GOT3 (cell line): ENCODE measurements around the gene SARDH.

Experiments
- DNase-seq: peaks from one replicate; lab custom pipeline; 2025; ENCODE audit warnings: mixed read lengths; lab: John Stamatoyannopoulos, UW

SARDH gene

GRCh38 chr9:133733421-133733795 lies 4.7 kb downstream of the SARDH start:
- no peak for DNase-seq

DNA sequence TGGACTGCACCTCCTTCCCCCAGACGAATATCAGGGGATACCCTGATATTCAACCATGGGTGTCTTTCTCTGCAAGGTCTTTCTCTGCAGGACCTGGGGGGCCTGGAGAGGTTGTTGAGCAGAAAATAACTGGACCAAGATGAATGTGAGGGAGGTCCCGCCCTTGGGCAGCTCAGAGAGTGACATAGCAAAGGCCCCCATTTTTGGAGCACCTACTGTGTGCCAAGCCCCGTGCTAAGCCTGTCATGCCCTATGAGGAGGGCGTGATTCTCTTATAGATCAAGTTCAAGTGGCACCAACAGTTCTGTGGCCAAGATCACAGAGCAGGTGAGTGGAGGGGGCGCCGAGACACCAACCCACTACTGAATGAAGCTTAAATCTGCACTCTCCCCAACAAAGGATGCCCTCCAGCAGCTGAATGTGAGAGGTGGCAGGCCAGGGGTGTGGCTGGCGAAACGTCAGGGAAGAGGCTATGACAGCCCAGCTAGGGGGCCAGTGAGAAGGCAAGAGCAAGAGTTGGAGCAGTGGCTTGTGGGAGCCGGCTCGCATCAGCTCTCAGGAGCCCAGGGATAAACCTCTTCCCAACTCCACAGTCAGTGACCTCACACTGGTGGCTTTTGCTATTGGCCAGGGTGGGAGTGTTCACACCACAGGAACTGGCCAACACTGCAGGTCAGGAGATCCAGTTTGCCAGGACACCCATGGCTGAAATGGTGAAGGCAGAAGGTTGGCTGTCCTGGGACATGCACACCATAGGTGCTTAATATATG lies 5.3 kb downstream of the SARDH start:
- DNase-seq, result no peak

GRCh38 chr9:133731876-133732638 lies 6.1 kb downstream of the SARDH start:
- DNase-seq, result no peak

- DNase-seq, result no peak
These were observed 7.0 kb downstream of the SARDH start for GRCh38 chr9:133730994-133731715.

DNA sequence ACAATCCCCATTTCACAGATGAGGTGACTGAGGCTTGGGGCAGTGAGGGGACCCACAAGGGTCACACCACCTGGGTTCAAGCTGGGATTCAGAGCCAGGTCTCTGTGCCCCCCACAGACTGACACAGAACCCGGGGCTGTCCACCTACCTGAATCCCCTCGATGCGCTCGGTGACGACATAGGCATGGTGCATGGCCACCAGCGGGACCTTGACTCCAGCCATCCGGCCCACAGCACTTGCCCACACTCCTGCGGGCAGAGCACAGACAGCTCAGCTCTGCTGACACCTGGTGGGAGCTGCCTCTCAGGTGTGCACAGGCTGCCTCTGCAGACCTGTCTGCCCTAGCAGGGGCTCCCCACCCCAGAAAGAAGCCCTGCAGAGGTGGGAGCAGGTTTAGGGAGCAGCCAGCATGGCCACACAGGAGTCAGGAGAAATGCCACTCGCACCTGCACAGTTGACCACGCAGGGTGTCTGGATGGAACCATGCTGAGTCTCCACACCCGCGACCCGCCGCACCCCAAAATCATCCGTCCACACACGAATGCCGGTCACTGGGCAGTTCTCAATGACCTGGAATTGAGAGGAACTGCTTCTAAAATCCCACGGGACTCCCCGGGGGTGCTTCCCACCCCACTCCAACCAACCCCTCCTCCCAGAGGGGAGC lies 8.4 kb downstream of the SARDH start:
- DNase-seq, result no peak

DNA sequence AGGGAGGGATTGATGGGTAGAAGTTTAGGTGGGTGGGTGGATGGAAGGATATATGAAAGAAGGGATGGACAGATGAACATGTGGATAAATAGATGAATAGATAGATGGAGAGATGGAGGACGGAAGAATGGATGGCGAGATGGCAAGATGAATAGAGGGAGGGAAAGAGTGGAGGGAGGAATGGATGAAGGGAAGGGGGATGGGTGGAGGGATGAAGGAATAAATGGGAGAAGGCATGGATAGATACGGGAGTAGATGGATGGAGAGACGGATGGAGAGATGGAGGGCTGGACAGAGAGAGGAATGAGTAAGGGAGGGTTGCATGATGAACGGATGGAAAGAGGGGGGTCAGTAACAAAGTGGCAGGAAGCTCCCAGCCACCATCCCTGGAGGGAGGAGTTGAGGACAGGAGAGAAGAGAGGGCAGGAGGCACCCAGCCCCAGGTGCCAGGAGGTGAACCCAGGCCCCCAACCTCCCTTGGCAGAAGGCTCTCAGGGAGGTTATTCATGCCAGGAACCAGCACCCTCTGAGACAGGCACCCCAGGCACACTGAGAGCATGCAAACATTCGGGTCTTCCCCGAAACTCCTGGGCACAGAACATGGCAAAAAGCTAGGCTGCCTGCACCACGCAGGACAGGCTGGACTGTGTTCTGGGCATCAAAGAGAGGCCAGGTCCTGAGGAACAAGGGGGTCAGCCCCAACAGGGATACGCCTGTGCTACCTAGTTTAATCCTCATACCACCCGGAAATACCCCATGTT lies 9.1 kb downstream of the SARDH start:
- no peak for DNase-seq

GRCh38 chr9:133727876-133728441 lies 10.2 kb downstream of the SARDH start:
- DNase-seq, result no peak

DNA sequence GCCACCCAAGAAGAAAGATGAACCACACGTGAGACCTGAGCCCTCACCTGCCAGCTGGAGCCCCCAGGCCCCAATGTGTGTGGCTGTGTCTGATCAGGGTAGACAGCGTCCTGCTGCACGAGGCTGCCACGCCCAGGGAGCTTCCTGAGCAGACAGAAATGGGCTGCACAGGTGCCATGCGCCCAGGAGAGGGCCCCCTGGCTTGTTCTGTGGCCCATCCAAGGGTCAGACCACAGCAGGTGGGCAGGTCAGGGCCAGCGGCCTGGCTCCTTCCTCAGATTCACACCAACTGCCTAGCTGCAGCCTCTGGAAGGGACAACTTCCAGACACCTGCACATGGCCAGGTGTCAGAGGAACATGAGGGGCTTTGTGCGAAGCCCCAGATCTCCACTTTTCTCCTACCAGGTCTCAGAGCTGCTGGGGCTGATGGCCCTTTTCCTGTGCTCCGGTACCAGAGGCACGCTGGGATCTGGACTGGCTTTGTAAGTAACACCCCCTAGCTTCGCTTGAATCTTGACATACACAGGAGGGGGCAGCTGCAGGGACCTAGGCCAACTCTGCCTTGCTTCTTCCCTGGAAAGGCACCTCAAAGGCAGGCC lies 10.8 kb downstream of the SARDH start:
- no peak for DNase-seq

GRCh38 chr9:133726401-133727276 lies 11.5 kb downstream of the SARDH start:
- no peak for DNase-seq

DNA sequence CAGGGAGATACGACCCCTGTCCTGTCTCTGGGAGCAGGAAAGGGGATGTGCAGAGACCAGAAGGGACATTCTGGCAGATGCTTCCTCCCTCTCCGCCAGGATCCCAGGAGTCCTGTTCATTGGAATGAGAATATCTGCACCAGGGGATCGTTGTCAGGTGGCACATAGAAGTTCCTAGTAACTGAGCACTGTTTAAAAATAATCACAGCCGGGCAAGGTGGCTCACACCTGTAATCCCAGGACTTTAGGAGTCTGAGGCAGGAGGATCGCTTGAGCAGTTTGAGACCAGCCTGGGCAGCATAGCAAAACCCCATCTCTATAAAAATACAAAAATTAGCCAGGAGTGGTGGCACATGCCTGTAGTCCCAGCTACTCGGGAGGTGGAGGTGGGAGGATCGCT lies 12.3 kb downstream of the SARDH start:
- no peak for DNase-seq

DNA sequence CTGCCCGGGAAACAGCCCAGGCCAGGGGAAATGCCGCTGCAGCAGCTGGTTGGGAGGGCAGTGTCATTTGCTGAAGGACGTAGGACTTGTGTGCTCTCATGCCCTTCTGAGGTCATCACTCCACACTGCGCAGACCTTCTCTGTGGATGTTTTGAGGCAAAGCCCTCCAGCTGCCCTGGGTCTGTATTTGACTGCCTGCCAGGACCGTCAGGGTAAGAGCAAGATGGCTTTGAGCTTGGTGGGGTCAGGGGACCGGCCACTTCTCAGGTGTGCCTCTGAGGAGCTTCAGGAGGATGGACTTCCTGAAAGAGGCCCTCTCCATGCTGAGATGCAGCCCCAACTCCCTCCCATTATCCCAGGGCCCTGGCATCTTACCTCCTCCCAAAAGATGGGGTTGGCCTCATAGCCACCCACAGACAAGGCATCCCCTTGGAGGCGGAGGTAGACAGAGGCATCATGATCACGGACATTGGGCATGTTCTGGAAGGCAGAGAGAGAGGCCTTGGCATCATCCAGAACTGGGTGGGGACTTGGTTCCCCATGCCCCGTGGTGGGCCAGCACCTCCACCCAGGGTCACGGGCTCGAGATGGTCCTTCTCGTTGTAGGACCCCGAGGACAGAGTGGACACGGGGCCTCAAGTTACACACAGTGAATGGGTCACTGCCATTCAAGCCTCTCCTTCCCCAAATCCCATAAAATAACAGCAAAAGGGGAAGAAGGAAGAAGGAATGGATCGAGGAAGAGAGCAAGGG lies 19.4 kb downstream of the SARDH start:
- no peak for DNase-seq

GRCh38 chr9:133717113-133718031 lies 20.8 kb downstream of the SARDH start:
- no peak for DNase-seq

- no peak for DNase-seq
These were observed 21.5 kb downstream of the SARDH start for GRCh38 chr9:133716564-133717112.

- DNase-seq, result no peak
These were observed 22.1 kb downstream of the SARDH start for GRCh38 chr9:133715866-133716563.

DNA sequence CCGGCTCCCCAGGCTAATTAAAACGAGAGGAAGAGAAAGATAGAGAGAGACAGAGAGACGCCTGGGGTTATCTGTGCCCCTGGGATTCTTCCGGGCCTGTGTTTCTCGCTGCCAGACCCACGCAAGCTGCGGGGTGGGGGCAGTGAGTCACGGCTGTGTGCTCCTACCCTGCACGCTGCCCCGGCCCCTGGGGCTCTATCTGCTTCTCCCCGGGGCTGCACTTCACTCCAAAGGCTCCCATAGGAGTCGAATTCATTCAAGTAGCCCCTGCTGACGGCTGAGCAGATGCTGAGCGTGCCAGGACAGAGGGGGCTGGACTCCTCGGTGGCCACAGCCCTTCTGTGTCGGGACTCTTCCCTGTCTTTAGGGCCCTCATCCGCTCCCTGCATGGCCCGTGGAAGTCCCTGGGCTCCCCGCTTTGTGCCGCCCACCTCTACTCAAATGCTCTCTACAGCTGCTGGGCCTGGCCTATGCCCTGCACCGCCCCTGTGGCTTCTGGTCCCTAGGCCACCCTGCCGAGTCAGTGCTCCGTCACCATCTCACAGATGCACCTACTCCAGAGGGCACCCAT lies 22.8 kb downstream of the SARDH start:
- DNase-seq, result no peak

DNA sequence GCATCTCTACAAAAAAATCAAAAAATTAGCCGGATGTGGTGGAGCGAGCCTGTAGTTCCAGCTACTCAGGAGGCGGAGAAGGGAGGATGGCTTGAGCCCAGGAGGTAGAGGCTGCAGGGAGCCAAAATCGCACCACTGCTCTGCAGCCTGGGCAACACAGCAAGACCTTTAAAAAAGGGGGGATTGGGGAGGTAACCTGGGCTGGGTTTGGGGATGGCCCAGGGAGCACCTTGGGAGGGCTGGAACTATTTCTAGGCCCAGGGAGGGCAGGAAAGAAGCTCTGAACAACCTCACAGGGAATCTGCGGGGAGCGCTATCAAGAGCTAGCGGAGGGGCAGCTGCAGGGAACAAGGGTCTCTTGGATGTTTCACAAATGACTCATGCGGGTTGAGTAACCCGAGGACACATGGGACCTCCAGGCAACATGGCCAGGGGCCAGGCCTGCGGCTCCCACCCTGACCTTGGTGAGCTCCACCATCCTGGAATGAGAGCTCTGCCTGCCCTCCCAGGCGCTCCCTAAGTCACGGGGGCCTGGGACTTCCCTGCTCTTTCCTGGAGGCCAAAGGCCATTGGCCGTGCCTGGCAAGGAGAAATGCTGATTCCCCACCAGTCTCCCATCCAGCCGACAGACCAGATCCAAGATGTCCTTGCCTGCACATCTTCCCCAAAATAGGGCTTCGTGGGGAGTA lies 23.4 kb downstream of the SARDH start:
- DNase-seq, result no peak
